RCC 7860 (cell line): ENCODE data around the gene ZP3.
"Not testable (repeated sequence)": the region's sequence is repeated elsewhere in the genome, so short reads cannot be mapped to it uniquely, and the experiment has no call there.

Experiments
- DNase-seq: peaks from one replicate; pipeline ENCODE4 v3.0.0-alpha.2; 2015; ENCODE audit warnings: low spot score
- FAIRE-seq: peaks from 2 replicates; lab custom pipeline; 2012; peaks lifted over from hg19 to GRCh38; lab: Jason Lieb, UNC

ZP3 gene

DNA sequence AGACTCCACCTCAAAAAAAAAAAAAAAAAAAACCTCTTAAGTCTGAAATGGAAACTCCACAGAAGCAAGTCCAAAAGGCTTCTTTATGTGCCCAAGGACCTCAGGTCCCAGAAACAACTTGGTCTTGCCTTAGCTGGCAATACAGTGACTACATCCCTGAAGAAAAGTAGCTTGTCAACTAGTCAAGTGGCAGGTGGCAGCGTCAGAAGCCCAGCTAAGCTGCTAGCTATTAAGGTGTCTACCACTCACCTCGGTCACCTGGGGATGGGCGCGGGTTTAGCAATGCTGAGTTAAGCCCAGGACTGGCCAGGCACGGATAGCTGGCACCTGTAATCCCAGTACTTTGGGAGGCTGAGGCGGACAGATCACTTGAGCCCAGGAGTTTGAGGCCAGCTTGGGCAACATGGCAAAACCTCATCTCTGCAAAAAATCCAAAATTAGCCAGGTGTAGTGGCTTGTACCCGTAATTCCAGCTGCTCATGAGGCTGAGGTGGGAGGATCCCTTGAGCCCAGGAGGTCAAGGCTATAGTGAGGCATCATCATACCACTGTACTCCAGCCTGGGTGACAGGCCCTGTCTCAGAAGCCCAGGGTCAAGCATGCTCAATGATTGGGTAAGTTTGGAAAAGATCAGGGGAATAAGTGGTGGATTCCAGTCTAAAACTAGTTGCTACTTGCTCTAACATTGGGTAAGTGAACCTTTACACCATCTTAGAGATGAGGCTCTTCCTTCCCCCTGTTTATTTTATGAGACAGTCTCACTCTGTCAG is 14.6 kb downstream of the ZP3 start:
- not testable (repeated sequence) for DNase-seq, FAIRE-seq

DNA sequence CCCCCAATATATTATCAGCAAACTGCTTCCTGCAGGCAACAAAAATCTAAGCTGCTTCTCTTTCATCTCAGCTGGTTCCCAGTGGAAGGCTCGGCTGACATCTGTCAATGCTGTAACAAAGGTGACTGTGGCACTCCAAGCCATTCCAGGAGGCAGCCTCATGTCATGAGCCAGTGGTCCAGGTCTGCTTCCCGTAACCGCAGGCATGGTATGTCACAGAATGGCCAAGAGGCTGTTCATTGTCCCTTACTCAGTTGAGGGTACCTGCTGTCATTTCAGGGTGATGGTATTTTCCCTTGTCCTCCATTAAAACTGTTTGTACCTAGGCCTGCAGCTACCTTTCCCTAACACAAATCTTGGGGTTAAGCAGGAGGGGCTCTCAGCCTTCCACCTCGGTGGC is 15.7 kb downstream of the ZP3 start:
- not testable (repeated sequence) for FAIRE-seq, DNase-seq

DNA sequence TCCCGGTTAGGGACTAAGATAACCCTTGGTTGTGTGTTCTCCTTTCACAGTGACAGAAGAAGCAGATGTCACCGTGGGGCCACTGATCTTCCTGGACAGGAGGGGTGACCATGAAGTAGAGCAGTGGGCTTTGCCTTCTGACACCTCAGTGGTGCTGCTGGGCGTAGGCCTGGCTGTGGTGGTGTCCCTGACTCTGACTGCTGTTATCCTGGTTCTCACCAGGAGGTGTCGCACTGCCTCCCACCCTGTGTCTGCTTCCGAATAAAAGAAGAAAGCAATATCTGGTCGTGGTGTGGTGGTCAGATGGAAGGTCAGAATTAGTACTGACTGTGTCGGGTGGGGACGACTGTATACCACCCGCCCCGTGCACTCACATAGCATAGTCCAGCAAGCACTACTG is 17.0 kb downstream of the ZP3 start:
- not testable (repeated sequence) for FAIRE-seq, DNase-seq

DNA sequence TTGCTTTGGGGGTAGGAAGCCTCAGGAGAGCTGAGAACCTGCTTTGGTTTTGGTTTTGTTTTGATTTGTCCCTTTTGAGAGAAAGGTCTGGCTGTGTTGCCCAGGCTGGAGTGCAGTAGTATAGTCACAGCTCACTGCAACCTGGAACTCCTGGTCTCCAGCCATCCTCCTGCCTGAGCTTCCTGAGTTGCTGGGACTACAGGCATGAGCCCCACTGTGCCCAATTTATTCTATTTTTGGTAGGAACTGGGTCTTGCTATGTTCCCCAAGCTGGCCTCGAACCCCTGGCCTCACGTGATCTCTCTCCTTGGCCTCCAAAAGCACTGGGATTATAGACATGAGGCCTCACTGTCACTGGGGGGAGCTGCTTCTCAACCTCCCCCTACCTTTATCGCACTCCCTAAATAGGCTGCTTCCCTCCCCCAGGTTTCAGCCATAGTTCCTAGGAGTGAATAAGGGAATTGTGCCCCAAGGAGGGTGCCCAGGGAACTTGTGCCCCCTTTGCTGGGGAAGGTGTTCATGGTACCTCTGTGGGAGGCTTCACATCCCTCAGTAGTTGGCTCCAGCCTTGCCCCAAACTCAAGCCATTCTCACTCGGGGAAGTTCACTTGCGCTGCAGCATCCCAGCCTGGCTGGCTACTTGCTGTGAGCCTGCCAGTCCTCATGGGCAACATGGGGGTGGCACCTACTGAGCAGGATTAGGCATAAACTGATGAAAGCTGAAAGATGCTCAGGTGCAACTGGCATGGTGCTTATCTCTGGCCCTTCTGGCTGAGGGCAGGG is 18.1 kb downstream of the ZP3 start:
- not testable (repeated sequence) for DNase-seq, FAIRE-seq

DNA sequence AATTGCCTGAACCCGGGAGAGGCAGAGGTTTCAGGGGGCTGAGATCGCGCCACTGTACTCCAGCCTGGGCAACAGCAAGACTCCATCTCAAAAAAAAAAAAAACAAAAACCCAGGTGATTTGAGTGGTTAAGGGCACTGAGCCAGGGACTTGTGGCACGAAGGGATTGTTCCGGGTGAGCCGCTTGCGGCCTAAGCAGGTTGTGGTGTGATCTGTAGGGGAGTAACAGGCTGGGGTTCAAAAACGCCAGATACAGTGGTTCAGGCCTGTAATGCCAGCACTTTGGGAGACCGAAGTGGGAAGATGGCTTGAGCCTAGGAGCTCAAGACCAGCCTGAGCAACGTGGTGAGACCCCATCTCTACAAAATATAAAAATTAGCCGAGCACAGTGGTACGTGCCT is 19.1 kb downstream of the ZP3 start:
- not testable (repeated sequence) for DNase-seq

DNA sequence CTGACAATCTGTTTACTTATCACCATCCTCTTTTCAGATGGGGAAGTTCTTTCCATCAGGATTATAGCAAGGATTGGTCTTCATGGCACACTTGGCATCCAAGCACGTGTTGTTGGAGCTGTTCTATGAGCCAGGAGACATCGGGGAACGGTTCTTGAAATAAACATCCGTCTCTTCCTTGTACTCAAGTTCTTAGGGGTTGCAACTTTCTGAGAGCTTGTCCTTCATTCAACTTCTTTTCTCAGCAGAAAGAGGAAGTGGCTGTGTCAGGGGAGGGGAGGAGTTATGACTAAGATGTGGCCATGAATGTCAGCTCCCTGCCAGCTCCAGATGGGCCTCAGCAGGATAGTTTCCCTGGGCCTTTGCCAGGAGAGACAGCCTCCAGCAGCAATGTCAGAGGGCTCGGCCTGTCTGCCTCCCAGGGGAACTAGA is 20.8 kb downstream of the ZP3 start:
- peak; percentile 75 for DNase-seq

More for the DNA sequence above, 19.1 kb downstream of the ZP3 start:
- FAIRE-seq = peak; percentile 91

DNA sequence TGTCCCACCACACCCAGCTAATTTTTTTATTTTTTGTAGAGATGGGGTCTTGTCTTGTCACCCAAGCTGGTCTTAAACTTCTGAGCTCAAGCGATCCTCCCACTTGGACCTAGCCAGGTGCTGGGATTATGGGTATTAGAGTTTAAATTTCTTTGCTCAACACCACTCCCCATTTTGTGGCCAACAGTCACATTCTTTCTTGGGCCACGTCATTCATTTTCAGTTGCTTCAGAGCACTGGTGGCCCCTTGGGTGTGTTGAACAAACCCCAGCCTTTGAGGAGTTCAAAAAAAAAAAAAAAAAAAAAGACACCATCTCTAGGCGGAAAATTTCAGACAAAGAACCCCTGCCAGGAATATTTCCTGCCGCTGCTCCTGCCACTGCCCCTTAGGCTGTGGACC is 32.3 kb downstream of the ZP3 start:
- FAIRE-seq = peak; percentile 87
- DNase-seq = not testable (repeated sequence)

More for the DNA sequence above, 20.8 kb downstream of the ZP3 start:
- FAIRE-seq = peak; percentile 98

DNA sequence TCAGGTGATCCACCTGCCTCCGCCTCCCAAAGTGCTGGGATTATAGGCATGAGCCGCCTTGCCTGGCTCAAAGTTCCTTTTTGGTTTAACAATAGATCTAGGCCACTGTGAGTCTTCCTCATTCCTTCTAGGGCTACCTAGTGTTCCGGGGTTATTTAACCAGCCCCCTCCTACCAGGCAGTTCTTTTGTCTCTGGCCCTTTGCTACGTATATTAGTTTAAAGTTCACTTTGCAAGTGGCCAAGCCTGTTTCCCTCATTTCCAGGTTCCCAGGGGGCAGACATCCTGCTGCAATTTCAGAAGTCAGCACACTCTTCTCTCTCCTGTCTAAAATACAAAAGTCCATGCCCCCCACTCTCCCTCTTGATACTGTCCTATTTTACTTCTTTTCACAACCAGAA is 33.8 kb downstream of the ZP3 start:
- FAIRE-seq, DNase-seq: not testable (repeated sequence)

DNA sequence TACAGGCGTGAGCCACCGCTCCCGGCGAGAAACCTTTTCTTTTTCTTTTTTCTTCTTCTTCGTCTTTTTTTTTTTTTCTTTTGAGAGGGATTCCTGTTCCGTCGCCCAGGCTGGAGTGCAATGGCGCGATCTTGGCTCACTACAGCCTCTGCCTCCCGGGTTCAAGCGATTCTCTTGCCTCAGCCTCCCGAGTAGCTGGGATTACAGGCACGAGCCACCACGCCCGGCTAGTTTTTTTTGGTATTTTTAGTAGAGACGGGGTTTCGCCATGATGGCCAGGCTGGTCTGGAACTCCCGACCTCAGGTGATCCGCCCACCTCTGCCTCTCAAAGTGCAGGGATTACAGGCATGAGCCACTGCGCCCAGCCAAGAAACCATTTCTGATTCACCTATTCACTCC is 36.0 kb downstream of the ZP3 start:
- not testable (repeated sequence) for FAIRE-seq, DNase-seq

DNA sequence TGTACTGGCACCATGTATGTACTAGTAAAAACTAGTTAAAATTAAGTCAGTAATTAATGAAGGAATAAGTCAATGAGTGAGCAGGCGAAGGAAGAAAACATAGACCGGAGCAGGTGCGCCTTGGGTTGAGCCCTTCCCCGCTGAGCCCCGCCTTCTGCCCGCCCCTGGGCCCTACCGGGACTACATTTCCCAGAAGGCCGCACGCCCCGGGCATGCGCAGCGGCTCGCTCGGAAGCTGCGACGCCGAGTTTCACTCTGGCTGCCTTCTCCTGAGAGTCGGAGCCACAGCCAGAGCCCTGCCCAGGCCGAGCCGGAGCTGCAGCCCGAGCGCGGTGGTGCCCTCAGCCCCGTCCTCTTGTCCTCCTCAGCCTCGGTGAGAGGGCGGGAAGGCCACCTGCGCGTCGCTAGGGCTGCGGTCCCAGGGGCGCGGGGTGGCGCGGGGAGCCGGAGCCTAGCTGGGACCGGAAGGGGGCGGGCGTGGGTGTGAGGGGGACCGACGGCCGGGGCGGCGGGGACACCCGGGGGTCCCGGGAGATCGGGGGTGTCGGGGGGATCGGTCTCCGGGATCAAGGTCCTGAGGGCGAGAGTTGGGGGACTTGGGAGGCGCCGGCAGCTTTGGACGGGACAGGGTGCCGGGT is 36.8 kb downstream of the ZP3 start, which contains the start of gene DTX2:
TSS of gene DTX2 (plus strand) at position 246 of the 638 bp plus-strand sequence. CDS start 18,801 bp downstream, outside the sequence.
- peak; percentile 25 for FAIRE-seq

DNA sequence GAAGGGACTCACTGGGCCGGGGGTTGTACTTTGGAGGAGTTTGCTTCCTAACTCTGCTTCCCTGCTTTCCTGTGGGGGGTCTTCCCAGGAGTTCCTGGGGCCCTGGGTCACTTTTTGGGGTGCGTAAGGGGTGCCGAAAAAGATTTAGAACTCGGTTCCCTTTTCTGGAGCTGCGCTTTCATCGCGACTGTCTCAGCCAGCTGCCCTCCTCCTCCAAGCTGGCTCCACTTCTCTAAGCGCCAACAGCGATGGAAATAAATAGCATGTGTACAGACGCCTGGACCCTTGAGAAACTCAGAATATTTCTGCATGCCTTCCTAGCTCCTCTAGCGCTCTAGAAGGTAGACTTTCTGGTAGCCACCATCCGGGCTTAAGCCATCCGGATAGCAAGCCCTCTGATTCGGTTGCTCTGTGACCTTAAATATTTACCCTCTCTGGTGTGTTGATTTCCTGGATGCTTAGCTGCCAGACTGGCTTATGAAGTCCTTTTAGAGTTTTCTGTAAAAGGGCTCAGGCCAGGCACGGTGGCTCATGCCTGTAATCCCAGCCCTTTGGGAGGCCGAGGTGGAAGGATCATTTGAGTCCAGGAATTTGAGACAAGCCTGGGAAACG is 37.6 kb downstream of the ZP3 start:
- not testable (repeated sequence) for FAIRE-seq, DNase-seq

More for the DNA sequence above, 36.8 kb downstream of the ZP3 start, which contains the start of gene DTX2:
- not testable (repeated sequence) for DNase-seq

DNA sequence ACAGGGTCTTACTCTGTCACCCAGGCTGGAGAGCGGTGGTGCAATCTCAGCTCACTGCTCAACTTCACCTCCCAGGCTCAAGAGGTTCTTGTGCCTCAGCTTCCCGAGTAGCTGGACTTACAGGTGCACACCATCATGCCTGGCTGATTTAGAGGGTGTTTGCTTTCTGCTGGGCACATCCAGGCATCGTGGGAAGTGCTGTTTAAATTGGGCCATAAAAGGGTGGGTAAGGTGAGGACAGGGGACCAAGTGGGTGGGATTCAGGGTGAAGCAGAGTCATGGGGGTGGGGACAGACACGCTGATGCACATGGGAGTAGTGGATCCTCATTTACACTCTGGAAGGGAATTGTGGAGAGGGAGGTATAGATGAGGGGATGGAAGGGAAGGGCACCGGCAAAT is 40.2 kb downstream of the ZP3 start:
- not testable (repeated sequence) for DNase-seq, FAIRE-seq

DNA sequence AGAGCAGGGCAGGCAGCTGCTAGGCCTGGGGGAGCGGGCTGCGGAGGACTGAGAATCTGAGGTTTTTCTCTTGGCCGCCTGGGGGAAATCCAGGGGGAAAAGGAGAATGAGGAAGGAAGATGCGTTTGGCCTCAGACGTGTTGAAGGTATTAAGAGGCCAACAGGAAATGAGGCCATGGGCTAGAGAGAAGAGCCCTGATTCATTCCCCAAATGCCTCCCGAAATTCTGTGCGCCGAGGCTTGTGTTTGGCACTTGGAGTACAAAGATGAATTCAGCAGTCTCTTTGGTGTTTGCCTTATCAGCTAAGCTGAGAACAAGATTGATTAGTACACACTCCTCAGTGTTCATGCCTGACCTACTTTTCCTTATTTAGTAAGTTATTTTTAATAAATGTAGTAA is 41.2 kb downstream of the ZP3 start:
- not testable (repeated sequence) for DNase-seq, FAIRE-seq

DNA sequence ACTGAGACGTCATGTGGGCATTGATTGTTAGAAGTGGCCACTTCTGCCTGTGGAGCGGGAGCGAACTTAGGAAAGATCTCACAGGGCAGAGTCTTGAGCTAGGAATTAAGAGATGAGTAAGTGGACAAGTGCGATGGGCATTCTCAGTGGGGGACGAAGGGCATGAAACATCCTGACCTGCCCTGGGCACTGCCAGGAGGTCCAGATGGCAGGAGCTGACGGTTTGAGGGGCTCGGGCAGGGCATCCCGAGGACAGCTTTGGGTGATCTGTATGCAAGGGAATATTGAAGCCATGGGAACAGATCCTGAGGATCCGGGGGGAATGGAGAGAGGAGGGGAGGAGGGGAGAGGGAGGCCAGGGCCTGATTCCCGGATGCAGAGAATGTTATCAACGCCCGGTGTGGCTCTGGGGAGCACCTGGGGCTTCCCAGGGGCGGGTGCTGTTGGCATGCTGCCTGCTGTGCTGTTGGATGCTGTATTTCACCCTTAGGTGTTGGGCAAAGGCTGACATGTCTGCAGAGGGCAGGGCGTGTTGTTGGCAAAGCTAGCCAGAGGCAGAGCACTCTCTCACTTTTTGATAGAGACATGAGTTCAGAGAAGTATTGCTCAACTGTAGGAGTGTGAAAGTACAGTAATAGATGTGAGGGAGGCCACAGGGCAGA is 43.1 kb downstream of the ZP3 start:
- FAIRE-seq = not testable (repeated sequence)
- DNase-seq = peak; percentile 29

DNA sequence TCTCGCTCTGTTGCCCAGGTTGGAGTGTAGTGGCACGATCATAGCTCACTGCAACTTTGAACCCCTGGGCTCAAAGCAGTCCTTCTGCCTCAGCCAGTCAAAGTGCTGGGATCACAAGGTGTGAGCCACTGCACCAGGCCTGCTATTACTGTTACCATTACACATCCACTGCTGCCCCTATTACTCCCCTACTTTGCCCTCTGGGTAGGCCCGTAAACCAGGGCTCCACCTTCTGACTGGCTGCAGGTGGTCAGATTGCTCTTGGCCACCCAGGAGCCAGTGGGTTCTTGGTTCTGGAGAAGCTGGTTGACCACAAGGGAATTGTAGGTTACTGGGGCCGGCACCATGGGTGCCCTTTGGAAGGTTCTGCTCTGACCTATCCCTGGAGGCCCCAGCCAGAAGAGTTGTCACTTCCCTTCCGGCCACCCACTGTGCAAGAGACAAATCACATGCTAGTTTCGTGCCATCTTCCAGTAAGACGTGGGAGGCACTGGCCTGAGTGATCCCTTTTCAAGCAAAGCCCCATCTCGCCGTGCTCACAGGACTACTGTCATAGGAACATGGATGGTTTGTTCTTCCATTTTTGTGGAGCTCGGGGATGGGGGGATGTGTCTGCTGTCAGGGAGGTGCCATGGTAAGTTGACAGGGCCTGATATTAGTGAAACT is 46.9 kb downstream of the ZP3 start:
- DNase-seq, FAIRE-seq: not testable (repeated sequence)

DNA sequence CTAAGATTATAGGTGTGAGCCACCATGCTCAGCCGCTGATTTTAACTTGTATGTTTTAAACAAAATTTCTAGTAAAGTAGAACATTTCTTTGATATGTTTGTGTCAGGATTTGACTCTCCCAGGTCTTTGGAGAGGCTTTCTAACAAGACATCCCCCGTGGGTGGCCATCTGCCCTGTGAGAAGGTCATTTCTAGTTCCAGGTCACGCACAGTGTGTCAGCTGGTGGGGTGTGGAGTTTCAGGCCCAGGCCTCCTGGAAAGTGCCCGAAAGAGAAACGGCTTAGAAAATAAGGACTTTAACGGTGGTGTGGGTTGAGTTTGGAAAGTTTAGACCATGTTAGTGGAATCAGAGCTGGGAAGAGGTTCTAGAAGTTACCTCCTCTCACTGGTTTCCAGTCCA is 48.3 kb downstream of the ZP3 start:
- not testable (repeated sequence) for DNase-seq, FAIRE-seq

DNA sequence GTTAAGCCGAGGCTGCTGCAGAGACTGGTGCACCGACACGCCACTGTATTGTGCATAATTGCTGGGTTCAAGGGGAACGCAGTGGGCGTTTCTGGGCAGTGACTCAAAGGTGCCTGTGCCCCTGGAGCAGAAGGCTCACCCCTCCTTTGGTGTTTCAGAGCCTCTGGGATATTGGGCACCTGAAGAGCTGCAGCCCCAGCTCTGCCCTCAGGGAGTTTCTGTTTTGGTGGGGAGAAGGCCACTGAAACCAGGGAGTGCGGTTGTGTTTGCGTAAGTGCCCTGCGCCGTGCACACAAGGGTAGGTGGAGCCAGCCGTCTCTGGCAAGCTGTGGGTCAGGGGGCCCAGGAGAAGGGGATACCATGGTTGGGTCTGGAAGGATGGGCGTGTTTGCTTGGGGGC is 51.5 kb downstream of the ZP3 start:
- not testable (repeated sequence) for DNase-seq, FAIRE-seq

DNA sequence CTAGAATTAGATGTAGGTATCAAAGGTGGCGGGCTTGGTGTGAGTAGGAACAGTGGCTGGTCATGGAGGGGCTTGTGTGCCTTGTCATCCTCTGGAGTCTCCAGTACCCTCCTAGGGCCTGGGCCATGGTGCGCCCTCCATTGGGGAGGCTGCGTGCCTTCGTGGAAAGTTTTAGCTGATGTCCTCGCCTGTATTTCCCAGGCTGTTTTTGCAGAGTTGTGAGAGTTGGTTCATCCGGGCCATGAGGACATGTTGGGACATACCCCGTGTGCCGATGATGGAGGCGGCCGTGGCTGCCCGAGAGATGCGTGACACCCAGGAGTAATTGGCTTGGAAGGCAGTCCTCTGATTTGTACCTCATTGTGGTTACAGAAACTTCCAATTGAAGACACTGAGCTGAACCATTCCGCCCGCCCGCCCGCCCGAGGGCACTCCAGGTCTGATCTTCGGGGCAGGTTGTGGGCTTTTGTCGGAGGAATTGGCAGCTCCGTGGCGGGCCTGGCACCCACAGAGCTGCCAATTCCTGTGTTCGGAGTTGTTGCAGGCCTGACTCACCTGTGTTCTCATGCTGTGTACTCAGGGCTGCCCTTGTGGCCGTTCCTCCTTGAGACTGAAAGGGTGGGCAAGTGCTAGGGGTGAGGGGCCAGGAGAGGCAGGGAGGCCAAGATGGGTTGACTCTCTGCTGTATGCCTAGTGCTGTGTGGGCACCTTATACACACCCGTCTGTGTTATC is 52.2 kb downstream of the ZP3 start:
- FAIRE-seq, DNase-seq: not testable (repeated sequence)

DNA sequence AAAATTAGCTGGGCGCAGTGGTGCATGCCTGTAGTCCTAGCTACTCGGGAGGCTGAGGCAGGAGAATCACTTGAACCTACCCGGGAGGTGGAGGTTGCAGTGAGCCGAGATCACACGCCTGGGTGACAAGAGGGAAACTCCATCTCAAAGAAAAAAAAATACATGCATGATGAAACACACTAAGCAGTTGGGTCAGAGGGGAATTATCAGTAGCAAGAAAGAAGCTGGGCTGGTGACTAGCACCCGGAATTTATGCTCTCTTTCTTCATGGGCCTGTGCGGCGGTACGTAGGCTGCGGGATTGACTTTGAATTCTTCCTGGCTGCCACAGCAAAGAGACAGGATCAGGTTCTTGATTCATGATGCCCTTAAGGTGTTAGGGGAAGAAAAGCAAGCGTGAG is 54.9 kb downstream of the ZP3 start:
- FAIRE-seq, DNase-seq: not testable (repeated sequence)
